Suppressor macrophage treated with lipopolysaccharide for 4 hours (primary cell): ENCODE results near the gene CYTH3.

Experiments used
- DNase-seq: peaks from one replicate; pipeline ENCODE4 v3.0.0-alpha.2; 2020

Gene CYTH3

DNA sequence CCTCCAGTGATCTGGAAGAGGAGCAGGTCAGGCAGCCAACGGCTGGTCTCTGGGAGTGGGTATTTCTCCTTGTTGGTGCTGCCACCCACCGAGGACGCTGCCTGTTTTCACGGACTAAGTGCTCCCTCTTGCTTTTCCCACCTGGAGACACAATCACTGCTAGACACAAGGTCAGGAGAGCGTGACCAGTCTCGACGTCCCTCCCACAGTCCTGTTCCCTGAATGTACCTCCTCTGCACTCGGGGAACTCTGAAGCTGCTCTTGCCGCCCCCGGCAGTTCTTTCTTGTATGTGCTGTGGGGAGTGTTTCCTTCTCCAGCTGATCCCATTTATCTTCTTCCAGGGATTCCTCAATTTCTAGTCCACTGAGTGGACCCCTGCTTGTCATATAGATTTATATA lies 89.4 kb downstream of the CYTH3 start:
- DNase-seq = no peak

DNA sequence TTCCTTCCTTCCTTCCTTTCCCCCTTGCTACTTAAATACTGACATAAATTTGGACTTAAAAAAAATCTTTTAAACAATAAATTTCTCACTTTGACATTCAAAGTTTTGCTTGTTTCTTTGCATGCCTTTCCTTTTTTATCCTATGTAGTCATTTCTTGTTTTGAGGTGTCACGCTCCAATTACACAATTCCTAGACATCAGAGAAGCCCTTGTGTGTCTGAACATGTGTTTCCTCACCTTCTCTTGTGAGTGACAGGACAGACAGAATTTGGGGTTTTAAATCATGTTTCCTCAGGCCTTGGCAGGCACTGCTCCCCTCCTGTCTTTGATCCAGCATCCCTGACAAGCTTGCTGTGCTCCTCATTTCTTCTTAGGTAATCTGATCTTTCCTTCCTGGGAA lies 91.3 kb downstream of the CYTH3 start:
- DNase-seq = peak; percentile 49

DNA sequence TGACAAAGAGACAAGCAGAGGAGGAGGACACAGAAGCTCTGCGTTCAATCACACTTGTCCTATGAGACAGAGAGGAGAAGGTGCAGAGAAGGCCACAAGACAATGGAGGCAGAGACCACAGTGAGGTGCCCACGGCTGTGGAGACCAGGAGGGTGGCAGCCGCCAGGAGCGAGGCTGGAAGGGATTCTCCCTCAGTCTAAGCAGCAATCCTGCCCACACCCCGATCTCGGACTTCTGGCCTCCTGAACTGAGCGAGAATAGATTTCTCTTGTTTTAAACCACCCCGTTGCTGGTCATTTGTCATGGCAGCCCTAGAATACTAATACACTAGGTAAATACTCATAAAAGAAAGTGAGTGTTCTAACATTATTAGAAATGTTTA lies 92.1 kb downstream of the CYTH3 start:
- DNase-seq = no peak

DNA sequence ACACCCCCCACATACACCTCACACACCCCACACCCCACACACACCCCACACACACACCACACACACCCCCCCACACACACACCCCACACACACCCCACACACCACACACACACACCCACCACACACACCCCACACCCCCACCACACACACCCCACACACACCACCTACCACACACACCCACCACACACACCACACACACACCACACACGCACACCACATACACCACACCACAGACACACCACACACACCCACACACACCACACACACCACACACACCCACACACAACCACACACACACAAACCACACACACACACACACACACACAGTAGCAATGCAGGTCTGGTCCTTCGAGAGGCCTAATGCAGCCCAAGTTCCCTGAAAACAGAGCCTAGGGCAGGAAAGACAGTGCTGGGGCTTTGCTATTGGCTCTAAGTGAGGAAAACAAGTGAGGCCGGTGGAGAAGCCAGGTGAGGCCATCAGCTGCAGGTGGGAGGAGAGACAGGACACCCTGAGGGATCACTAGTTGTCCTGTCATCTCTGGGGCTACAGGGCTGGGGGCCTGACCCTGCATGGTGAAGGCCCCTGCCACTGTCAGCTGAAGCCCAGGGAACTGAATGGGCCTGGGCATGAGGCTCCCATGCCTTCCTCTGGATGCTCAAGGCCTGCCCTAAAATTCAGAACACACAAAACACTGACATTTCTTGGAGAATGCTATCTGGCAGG lies 92.6 kb downstream of the CYTH3 start:
- DNase-seq = no peak

DNA sequence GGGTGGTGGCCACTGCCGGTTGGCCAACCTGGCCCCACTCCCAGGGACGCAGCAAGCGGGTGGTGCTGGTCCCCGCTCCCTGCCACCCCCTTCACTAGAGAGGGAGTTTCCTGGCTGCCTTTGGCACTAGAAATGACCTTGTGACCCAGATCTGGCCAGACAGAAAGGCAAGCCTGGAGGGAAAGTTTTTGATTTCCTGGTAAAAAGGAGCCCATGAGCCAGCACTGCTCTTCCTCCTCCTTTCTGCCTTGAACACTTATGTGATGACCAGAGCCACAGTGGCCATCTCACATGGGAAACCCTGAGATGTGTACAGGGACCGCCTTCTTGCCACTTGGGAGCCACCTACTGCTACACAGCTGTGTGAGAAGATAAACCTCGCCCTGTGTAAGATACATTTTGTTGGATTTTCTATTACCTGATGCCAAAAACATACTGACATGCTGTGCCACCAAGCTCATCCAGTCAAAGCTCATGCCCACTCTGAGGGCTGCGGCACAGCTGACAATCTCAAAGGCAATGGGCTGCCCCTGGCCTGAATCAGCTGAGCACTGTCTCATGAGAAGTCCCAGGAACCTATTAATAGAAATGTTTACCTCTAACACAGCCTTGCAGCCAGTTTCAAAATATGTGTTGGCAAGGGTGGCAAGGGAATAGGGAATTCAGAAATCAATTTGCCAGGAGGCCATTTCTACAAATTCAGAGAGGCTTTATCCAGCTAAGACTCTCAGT lies 94.0 kb downstream of the CYTH3 start:
- DNase-seq = peak; percentile 29

GRCh38 chr7:6175645-6176044 lies 96.8 kb downstream of the CYTH3 start:
- peak; percentile 60 for DNase-seq

DNA sequence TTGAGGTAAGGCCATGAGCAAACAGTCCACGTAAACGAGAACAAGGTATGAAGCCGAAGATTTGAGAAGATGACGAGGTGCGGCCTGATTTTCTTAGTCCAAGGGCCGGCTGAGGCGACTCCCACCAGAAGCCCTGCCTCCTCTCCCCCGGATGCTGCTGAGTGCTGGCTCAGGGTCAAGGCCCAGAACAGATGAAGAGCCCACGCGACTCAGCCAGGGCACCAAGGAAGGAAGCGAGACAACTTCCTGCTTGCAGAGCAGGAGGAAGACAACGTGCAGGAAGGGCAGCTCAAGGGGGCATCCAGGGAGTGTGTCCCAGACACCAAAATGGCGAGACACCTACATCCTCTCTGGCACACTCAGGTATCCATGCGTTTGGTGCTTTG lies 99.5 kb downstream of the CYTH3 start:
- no peak for DNase-seq

GRCh38 chr7:6172224-6172909 lies 100.1 kb downstream of the CYTH3 start:
- no peak for DNase-seq

- DNase-seq = no peak
Measured at GRCh38 chr7:6171532-6172223, 100.7 kb downstream of the CYTH3 start.

GRCh38 chr7:6170571-6171531 lies 101.6 kb downstream of the CYTH3 start:
- no peak for DNase-seq

DNA sequence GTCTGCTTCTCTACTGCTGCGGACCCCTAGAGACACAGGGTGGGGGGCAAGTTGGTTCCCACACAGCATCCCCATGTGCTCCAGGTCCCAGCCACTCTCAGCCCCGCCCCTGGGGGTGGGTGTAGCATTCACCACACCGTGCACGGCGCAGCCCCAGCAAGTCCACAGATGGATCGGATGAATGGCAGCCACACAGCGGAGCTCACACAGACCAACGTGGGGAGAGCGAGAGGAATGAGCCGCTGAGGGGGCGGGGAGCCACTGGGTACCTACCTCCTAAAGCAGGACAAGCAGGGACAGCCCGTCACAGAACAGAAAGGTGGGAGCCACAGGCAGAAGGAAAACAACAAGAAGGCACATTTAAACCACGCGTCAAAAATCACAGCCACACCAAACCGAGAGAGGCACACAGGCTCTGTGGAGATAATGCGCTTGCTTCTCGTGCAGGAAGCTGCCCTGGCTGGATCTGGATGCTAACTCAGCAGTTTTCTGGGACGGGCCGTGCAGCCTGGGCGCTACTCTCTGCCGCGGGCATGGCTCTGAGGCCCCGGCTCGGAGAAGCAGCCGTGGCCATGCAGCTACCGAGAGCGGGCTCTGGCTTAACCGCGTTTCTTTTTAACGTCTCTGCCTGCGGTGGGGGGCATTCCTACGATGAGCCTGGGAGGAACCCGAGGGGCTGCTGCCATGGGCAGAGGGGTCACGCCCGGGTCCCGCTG lies 102.5 kb downstream of the CYTH3 start:
- DNase-seq = no peak

GRCh38 chr7:6168477-6168868 lies 104.0 kb downstream of the CYTH3 start:
- no peak for DNase-seq

DNA sequence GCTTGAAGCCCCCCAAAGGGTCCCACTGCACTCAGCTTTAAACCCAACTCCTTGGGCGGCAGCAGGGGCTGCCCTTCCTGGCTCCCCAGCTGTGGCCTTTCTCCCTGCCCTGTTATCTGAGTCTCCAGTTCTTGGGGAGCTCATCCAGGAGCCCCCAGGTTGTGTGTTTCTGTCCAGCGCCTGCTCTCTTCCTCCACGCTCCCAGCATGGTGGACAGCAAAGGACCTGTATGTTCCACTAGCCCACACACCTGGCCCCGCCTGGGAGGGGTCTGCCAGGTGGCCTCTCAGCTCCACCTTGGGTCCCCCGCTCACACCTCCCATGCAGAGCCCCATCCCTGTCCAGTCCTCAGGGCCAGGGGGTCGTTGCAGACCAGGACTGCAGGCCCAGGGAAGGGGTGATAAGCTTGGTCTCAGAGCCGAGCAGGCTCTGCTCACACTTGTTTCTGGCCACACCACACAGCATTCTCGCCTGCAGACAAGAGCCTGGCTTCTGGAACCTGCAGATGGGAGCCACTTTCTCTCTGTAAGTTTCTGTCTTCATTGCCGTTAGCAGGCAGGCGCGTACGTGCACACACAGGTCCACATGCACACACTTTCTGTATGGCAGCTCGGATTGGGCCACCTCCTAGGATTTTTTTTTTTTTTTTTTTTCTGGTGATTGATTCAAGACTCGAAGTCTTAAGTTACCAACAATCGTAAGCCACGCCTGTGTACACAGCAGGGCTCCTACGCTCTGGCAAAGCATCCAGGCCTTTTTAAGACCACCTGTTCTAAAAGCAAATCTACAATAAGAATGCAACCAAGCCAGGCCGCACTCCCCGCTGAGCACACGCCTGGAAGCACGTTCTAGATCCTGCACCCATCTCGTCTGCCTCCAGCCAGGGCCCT lies 104.6 kb downstream of the CYTH3 start:
- no peak for DNase-seq

- no peak for DNase-seq
Measured at GRCh38 chr7:6167004-6167551, 105.3 kb downstream of the CYTH3 start.

DNA sequence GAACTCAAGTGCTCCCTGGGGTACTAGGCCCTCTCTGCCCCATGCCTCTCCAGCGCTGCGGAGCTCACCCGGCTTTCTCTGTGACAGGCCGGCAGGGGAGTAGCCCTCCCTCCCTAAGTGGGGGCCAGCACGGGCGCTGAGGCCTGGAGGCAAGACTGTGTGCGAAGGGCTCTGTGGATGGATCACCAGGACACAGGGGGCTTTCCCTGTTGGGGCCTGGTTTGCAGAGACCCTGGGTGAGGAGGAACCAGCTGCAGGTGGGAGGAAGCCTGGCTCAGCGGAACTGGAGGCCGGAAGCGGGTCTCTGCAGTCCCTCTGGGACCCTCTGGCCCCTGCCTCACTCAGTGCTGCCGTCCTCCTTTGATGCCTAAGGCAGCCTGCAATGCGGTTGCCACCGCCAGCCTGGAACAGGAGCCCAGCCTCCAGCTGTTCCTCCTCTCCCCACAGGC lies 106.0 kb downstream of the CYTH3 start:
- DNase-seq = no peak

DNA sequence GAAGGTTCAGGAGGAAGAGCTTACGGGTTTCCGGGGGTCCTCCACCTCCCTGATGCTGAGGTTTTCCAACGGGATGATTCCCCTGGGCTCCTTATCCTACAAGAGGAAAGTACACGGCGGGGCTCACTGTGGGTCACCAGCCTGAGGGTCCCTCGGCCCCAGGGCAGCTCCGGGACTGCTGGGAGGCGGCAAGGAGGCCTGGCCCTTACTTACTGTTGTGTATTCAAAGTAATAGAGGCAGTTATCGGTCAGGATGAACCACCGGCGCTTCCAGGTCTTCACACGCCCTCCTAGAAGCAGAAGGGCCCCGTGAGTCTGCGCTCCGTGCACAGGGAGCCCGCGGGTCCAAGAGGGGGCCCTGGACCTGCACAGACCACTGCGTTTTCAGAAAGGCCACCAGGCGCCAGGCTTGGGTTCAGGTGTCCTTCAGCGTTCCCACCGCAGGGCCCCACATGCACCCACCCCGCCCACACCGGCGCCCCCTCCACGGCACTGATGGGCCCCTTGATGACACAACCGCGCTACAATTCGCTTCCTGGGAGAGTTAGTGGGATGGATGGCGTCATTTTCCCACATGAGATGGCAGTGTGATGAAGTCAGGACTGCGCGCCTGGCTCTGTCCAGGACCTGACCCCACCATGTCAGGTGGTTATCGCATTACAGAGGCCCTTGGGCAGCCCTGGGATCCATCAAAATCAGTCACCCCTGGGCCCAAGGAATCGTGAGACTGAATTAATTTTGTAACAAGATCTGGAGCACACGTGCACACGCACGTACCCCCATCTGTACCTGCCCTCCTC lies 106.7 kb downstream of the CYTH3 start:
- DNase-seq = no peak

- DNase-seq = no peak
Measured at GRCh38 chr7:6165075-6165474, 107.3 kb downstream of the CYTH3 start.

DNA sequence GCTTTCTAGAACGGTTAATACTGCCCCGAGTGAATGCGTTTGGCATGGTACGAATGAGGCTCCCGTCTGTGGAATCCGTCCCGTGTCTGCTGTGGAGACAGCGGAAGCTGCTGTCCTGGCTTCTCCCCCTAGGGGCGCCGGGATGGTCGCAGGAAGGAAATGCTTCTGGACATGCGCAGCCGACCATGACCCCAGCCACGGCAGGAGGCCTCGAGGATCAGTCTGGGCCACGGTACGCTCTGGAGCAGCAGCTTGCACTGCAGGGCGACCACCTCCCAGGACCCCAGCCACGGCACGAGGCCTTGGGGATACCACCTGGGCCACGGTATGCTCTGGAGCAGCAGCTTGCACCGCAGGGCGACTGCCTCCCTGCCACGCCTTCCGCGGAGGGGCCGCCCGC lies 107.9 kb downstream of the CYTH3 start:
- no peak for DNase-seq

DNA sequence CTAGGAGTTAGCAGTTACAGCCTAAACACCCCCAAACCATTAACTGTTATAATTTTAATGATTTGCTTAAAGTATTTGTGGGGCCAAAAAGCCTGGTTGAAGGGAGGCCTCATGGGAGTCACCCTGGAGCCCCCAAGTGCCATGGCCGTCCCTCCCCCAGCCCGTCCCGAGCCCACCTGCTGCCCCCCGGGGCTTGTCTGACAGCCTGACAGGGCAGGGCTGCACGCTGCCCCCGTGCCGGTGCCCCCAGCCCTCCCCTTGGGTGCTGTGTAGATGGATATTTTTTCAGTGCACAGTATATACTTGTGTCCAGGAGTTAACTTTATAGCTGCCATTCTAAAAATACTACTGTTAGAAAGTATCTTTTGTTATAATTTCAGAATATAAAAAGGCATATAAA lies 108.4 kb downstream of the CYTH3 start:
- no peak for DNase-seq
